GM12878 (cell line): ENCODE data around the gene GRIN2A. TPM values are rescaled to one million over a fixed set of nuclear protein-coding genes. Genes with fewer than 3 reads are reported as not detected.

Experiments used
- BACH1 ChIP-seq: fragments of 450-650 bp; IDR thresholded peaks from 2 replicates; pipeline ENCODE4 v1.6.1; 2017; ENCODE audit warnings: mild to moderate bottlenecking, borderline replicate concordance
- CBX3 ChIP-seq: fragments of 200-600 bp; sonication (generic); IDR thresholded peaks from 2 replicates; pipeline ENCODE4 v1.6.1; 2016; ENCODE audit warnings: low read depth, borderline replicate concordance
- CHD2 ChIP-seq: IDR thresholded peaks from 2 replicates; pipeline ENCODE4 v1.6.1; 2011; ENCODE audit warnings: low read depth, low read length, improper control_type of control experiment, borderline replicate concordance
- EGR1 ChIP-seq, 2 experiments: IDR thresholded peaks; 1 replicate in 1 of 2; 2 replicates in 1 of 2; pipeline ENCODE4 v1.6.1; 2011 to 2012; ENCODE audit warnings: low read depth in 2 of 2, low read length in 2 of 2, borderline replicate concordance in 1 of 2, mild to moderate bottlenecking in 1 of 2, moderate library complexity in 1 of 2
- ETV6 ChIP-seq, 2 experiments: fragments of 450-650 bp in 1 of 2; IDR thresholded peaks in 1 of 2; conservative IDR thresholded peaks in 1 of 2; 2 replicates each; pipeline ENCODE4 v1.6.1; 2014; ENCODE audit warnings: antibody characterized with exemption in 1 of 2, borderline replicate concordance in 1 of 2, low read depth in 1 of 2, mild to moderate bottlenecking in 1 of 2, moderate library complexity in 1 of 2
- FOS ChIP-seq: IDR thresholded peaks from 3 replicates; pipeline ENCODE4 v1.6.1; 2011; ENCODE audit warnings: borderline replicate concordance; ENCODE audit not compliant: insufficient read length; ENCODE audit errors: extremely low read depth
- FOXM1 ChIP-seq: IDR thresholded peaks from 2 replicates; pipeline ENCODE4 v1.6.1; 2012; ENCODE audit warnings: low read depth, mild to moderate bottlenecking, inconsistent platforms, low read length, moderate library complexity
- IRF3 ChIP-seq: fragments of 450-650 bp; IDR thresholded peaks from 2 replicates; pipeline ENCODE4 v1.6.1; 2014; ENCODE audit warnings: mild to moderate bottlenecking
- IRF5 ChIP-seq: fragments of 450-650 bp; IDR thresholded peaks from 2 replicates; pipeline ENCODE4 v1.6.1; 2017; ENCODE audit warnings: borderline replicate concordance
- MTA2 ChIP-seq: fragments of 450-650 bp; IDR thresholded peaks from 2 replicates; pipeline ENCODE4 v1.6.1; 2016; ENCODE audit warnings: low read depth, mild to moderate bottlenecking, moderate library complexity
- MTA3 ChIP-seq: IDR thresholded peaks from 2 replicates; pipeline ENCODE4 v1.6.1; 2012; ENCODE audit warnings: low read length, inconsistent platforms, borderline replicate concordance
- MXI1 ChIP-seq: fragments of 150-350 bp; IDR thresholded peaks from 2 replicates; pipeline ENCODE4 v1.6.1; 2011; ENCODE audit warnings: low read depth, mild to moderate bottlenecking, inconsistent platforms, low read length, improper control_type of control experiment
- NFYA ChIP-seq: IDR thresholded peaks from 2 replicates; pipeline ENCODE4 v1.6.1; 2011; ENCODE audit warnings: low read depth, mild to moderate bottlenecking, low read length, improper control_type of control experiment, borderline replicate concordance
- PML ChIP-seq: IDR thresholded peaks from 2 replicates; pipeline ENCODE4 v1.6.1; 2012; ENCODE audit warnings: low read length, inconsistent platforms
- POU2F2 ChIP-seq: IDR thresholded peaks from 3 replicates; pipeline ENCODE4 v1.6.1; 2011; ENCODE audit warnings: low read depth, mild to moderate bottlenecking, low read length, borderline replicate concordance
- RAD21 ChIP-seq: IDR thresholded peaks from 2 replicates; pipeline ENCODE4 v1.6.1; 2011; ENCODE audit warnings: mild to moderate bottlenecking, low read depth, low read length, moderate library complexity; ENCODE audit not compliant: insufficient read depth
- RELA ChIP-seq: fragments of 450-650 bp; IDR thresholded peaks from 2 replicates; pipeline ENCODE4 v1.8.0; 2014; ENCODE audit warnings: borderline replicate concordance; ENCODE audit not compliant: partially characterized antibody
- RELB ChIP-seq: fragments of 450-650 bp; IDR thresholded peaks from 2 replicates; pipeline ENCODE4 v1.6.1; 2017; ENCODE audit warnings: low read depth, mild to moderate bottlenecking, moderate library complexity
- SREBF1 ChIP-seq: IDR thresholded peaks from 2 replicates; pipeline ENCODE4 v1.6.1; 2012; ENCODE audit warnings: mild to moderate bottlenecking, low read length
- SUZ12 ChIP-seq: fragments of 200-600 bp; sonication (generic); IDR thresholded peaks from one replicate; pipeline ENCODE4 v1.6.1; 2018; ENCODE audit warnings: antibody characterized with exemption, mild to moderate bottlenecking; ENCODE audit not compliant: unreplicated experiment
- TAF1 ChIP-seq: IDR thresholded peaks from 2 replicates; pipeline ENCODE4 v1.6.1; 2011; ENCODE audit warnings: mild to moderate bottlenecking, low read depth, low read length, borderline replicate concordance
- YY1 ChIP-seq: IDR thresholded peaks from 2 replicates; pipeline ENCODE4 v1.6.1; 2011; ENCODE audit warnings: low read depth, mild to moderate bottlenecking, low read length
- ZNF217 ChIP-seq: fragments of 450-650 bp; IDR thresholded peaks from 2 replicates; pipeline ENCODE4 v1.6.1; 2017; ENCODE audit warnings: antibody characterized with exemption, mild to moderate bottlenecking
- ZNF622 ChIP-seq: fragments of 450-650 bp; IDR thresholded peaks from 2 replicates; pipeline ENCODE4 v1.6.1; 2017; ENCODE audit warnings: mild to moderate bottlenecking, inconsistent platforms
- ZSCAN29 ChIP-seq: fragments of 450-650 bp; IDR thresholded peaks from 2 replicates; pipeline ENCODE4 v1.6.1; 2017; ENCODE audit warnings: mild to moderate bottlenecking, moderate library complexity
- ZZZ3 ChIP-seq: IDR thresholded peaks from 2 replicates; pipeline ENCODE4 v1.6.1; 2011; ENCODE audit warnings: low read depth; ENCODE audit not compliant: control insufficient read depth, insufficient read length
- polyA plus RNA-seq, 11 experiments: library from polyadenylated mRNA; depleted of rRNA in 4 of 11; unstranded in 6 of 11; stranded (reverse) in 5 of 11; fragments of >200 nt; fragmentation: Nextera tagmentation in 4 of 11; fragmentation: Illumina TruSeq in 1 of 11; extraction: Ambion mirVana in 4 of 11; extraction: Trizol in 1 of 11; gene quantifications; 1 replicate in 1 of 11; 2 replicates in 10 of 11; pipeline versions ENCODE4 v1.2.1 to v1.2.3, GENCODE V29; 2011 to 2016; ENCODE audit warnings: inconsistent platforms in 2 of 11, missing spikeins in 2 of 11, low read depth in 1 of 11
- total RNA-seq, 4 experiments: library from RNA; depleted of rRNA in 3 of 4; stranded (reverse); fragments of >200 nt in 3 of 4; fragmentation: Illumina TruSeq in 1 of 4; extraction: Trizol in 1 of 4; gene quantifications; 2 replicates each; pipeline versions ENCODE4 v1.2.1 to v1.2.3, GENCODE V29; 2013 to 2021
- TF ChIP-seq, protein P1 (sequence below): IDR thresholded peaks from 2 replicates; pipeline ENCODE4 v1.6.1; 2012; ENCODE audit warnings: low read depth, low read length, improper control_type of control experiment

Gene GRIN2A
- total and polyA plus RNA-seq, 10 of the 15 experiments (the other 5 are each of a cell fraction or from before 2014, with no cell fraction given), result 2.4 to 13.3 (median 7.3) TPM

DNA sequence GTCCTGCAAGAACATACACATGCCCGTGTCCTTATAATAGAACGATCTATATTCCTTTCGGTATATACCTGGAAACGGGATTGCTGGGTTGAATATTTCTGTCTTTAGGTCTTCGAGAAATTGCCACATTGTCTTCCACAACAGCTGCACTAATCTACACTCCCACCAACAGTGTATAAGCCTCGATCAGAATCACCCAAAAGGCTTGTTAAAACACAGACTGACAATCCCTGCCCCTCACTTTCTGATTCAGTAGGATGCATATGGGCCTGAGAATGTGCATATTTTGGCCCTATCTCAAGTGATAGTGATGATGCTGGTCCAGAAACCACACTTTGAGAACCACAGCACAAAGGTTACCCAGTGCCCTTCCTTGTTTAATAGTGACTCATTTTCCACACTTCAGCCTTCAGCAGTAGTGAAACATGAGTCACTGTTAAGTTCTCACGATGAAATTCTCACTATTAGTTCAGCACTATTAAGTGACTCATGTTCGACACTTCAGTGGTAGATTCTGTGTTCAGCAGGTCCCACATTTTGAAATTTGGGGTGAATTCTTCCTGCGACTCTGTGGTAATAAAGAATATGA lies 215.6 kb downstream of the GRIN2A start (continued):
- TF ChIP-seq ETV6 (conservative IDR thresholded peaks at IDR 0.05 in 1 of 2, IDR thresholded peaks at IDR 0.05 in 1 of 2; ENCODE audit: borderline replicate concordance in 1 of 2, low read depth in 1 of 2) (no peak), POU2F2 (peak; percentile 42; the same call in 1 of the 3 replicates), SUZ12 (no peak), EGR1 (IDR thresholded peaks at IDR 0.05; ENCODE audit: borderline replicate concordance in 1 of 2, low read depth in 2 of 2, low read length in 2 of 2) (no peak), TAF1 (no peak), YY1 (no peak), ZZZ3 (no peak), IRF3 (no peak), RELB (peak; percentile 67; the same call in 1 of the 2 replicates), BACH1 (peak; percentile 88; the same call in 1 of the 2 replicates), MXI1 (no peak), ZNF622 (no peak), FOS (no peak), MTA2 (peak; percentile 92), MTA3 (0 out of 2 replicates have a peak, but pooled peaks have one; percentile 65), RELA (no peak), ZSCAN29 (no peak), FOXM1 (peak; percentile 68; the same call in 1 of the 2 replicates), IRF5 (no peak), CBX3 (no peak), NFYA (no peak), RAD21 (no peak), CHD2 (no peak), ZNF217 (peak; percentile 62; the same call in 1 of the 2 replicates), SREBF1 (no peak), PML (no peak)
- TF ChIP-seq, protein P1, sequence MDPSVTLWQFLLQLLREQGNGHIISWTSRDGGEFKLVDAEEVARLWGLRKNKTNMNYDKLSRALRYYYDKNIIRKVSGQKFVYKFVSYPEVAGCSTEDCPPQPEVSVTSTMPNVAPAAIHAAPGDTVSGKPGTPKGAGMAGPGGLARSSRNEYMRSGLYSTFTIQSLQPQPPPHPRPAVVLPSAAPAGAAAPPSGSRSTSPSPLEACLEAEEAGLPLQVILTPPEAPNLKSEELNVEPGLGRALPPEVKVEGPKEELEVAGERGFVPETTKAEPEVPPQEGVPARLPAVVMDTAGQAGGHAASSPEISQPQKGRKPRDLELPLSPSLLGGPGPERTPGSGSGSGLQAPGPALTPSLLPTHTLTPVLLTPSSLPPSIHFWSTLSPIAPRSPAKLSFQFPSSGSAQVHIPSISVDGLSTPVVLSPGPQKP, result no peak
